H9 (cell line): Measurements from ENCODE around the gene KCNIP4. TPM values are rescaled to one million over a fixed set of nuclear protein-coding genes. Genes with fewer than 3 reads are reported as not detected.

Experiments used
- DNase-seq: peaks from one replicate; pipeline ENCODE4 v3.0.0-alpha.2; 2017
- H2AFZ ChIP-seq: one replicate; pipeline ENCODE4 v1.6.1; 2013; ENCODE audit warnings: mild to moderate bottlenecking, low read length, control low read depth, moderate library complexity
- H2AK5ac ChIP-seq: 2 replicates; pipeline ENCODE4 v1.6.1; 2013; ENCODE audit warnings: low read length, control low read depth, mixed read lengths; ENCODE audit not compliant: insufficient read length
- H2BK120ac ChIP-seq: one replicate; pipeline ENCODE4 v1.6.1; 2013; ENCODE audit warnings: low read depth, mild to moderate bottlenecking, low read length, control low read depth, inconsistent platforms; ENCODE audit not compliant: poor library complexity, severe bottlenecking
- H2BK12ac ChIP-seq: 2 replicates; pipeline ENCODE4 v1.6.1; 2013; ENCODE audit warnings: low read length, control low read depth, mixed read lengths, low read depth; ENCODE audit not compliant: insufficient read length
- H2BK15ac ChIP-seq: 2 replicates; pipeline ENCODE4 v1.6.1; 2013; ENCODE audit warnings: low read depth, low read length, control low read depth
- H2BK20ac ChIP-seq: one replicate; pipeline ENCODE4 v1.6.1; 2013; ENCODE audit warnings: low read depth, mild to moderate bottlenecking, low read length, control low read depth, inconsistent platforms; ENCODE audit not compliant: poor library complexity, severe bottlenecking
- H2BK5ac ChIP-seq: 2 replicates; pipeline ENCODE4 v1.6.1; 2013; ENCODE audit warnings: low read length, control low read depth, mixed read lengths; ENCODE audit not compliant: insufficient read length
- H3K14ac ChIP-seq: 2 replicates; pipeline ENCODE4 v1.6.1; 2013; ENCODE audit warnings: low read length, control low read depth; ENCODE audit not compliant: insufficient read depth
- H3K18ac ChIP-seq: 2 replicates; pipeline ENCODE4 v1.6.1; 2013; ENCODE audit warnings: low read depth, mild to moderate bottlenecking, mixed read lengths, low read length, control low read depth; ENCODE audit not compliant: insufficient read length
- H3K23ac ChIP-seq: 2 replicates; pipeline ENCODE4 v1.6.1; 2013; ENCODE audit warnings: low read length, control low read depth, mixed read lengths, low read depth; ENCODE audit not compliant: insufficient read length
- H3K23me2 ChIP-seq: 2 replicates; pipeline ENCODE4 v1.6.1; 2013; ENCODE audit warnings: low read depth, mild to moderate bottlenecking, mixed read lengths, low read length, control low read depth; ENCODE audit not compliant: insufficient read length, poor library complexity, severe bottlenecking
- H3K27ac ChIP-seq: 2 replicates; pipeline ENCODE4 v1.5.1; 2013; ENCODE audit warnings: low read length, control low read depth, mixed read lengths, low read depth; ENCODE audit not compliant: insufficient read length
- H3K27me3 ChIP-seq: 2 replicates; pipeline ENCODE4 v1.6.1; 2013; ENCODE audit warnings: low read length, control low read depth, inconsistent platforms; ENCODE audit not compliant: insufficient read depth
- H3K4ac ChIP-seq: 2 replicates; pipeline ENCODE4 v1.6.1; 2013; ENCODE audit warnings: low read depth, mild to moderate bottlenecking, control low read depth, inconsistent platforms, low read length, moderate library complexity
- H3K4me1 ChIP-seq: 2 replicates; pipeline ENCODE4 v1.6.1; 2013; ENCODE audit warnings: low read length, control low read depth, inconsistent platforms; ENCODE audit not compliant: insufficient read depth
- H3K4me2 ChIP-seq: 2 replicates; pipeline ENCODE4 v1.6.1; 2013; ENCODE audit warnings: low read length, control low read depth, mixed read lengths; ENCODE audit not compliant: insufficient read length, insufficient read depth
- H3K56ac ChIP-seq: 2 replicates; pipeline ENCODE4 v1.6.1; 2013; ENCODE audit warnings: low read depth, mild to moderate bottlenecking, mixed read lengths, low read length, control low read depth; ENCODE audit not compliant: insufficient read length
- H3K79me1 ChIP-seq: 2 replicates; pipeline ENCODE4 v1.6.1; 2013; ENCODE audit warnings: low read depth, mild to moderate bottlenecking, moderate library complexity, low read length, control low read depth, inconsistent platforms; ENCODE audit not compliant: insufficient read depth, poor library complexity, severe bottlenecking
- H3K79me2 ChIP-seq: 2 replicates; pipeline ENCODE4 v1.6.1; 2013; ENCODE audit warnings: low read length, control low read depth, inconsistent platforms; ENCODE audit not compliant: insufficient read depth
- H3K9ac ChIP-seq: 2 replicates; pipeline ENCODE4 v1.6.1; 2013; ENCODE audit warnings: low read length, control low read depth, mixed read lengths; ENCODE audit not compliant: insufficient read length; ENCODE audit errors: extremely low read depth
- H3K9me3 ChIP-seq: one replicate; pipeline ENCODE4 v1.6.1; 2013; ENCODE audit warnings: low read depth, low read length, inconsistent platforms; ENCODE audit not compliant: control insufficient read depth
- H3T11ph ChIP-seq: one replicate; pipeline ENCODE4 v1.6.1; 2013; ENCODE audit warnings: mild to moderate bottlenecking, low read length, control low read depth, inconsistent platforms
- H4K20me1 ChIP-seq: one replicate; pipeline ENCODE4 v1.6.1; 2013; ENCODE audit not compliant: control insufficient read depth, insufficient read length, insufficient read depth
- H4K5ac ChIP-seq: 2 replicates; pipeline ENCODE4 v1.6.1; 2013; ENCODE audit warnings: low read depth, mild to moderate bottlenecking, mixed read lengths, low read length, control low read depth; ENCODE audit not compliant: insufficient read length
- H4K8ac ChIP-seq: replicated peaks from 2 replicates; pipeline ENCODE4 v1.6.1; 2013; ENCODE audit warnings: low read length, control low read depth, mixed read lengths, low read depth; ENCODE audit not compliant: insufficient read length
- H4K91ac ChIP-seq: 2 replicates; pipeline ENCODE4 v1.6.1; 2013; ENCODE audit warnings: low read depth, mild to moderate bottlenecking, moderate library complexity, mixed read lengths, low read length, control low read depth; ENCODE audit not compliant: insufficient read length
- H3K27ac Mint-ChIP-seq, 3 experiments: 2 replicates in 2 of 3; 3 replicates in 1 of 3; pipeline ENCODE4 v1.8.0; 2020 to 2021; ENCODE audit warnings: mixed read lengths in 3 of 3, mild to moderate bottlenecking in 1 of 3, moderate library complexity in 1 of 3
- H3K27me3 Mint-ChIP-seq: 2 replicates; pipeline ENCODE4 v1.8.0; 2021; ENCODE audit warnings: low read depth, mild to moderate bottlenecking, moderate library complexity, mixed read lengths
- H3K36me3 Mint-ChIP-seq, 3 experiments: 2 replicates in 2 of 3; 3 replicates in 1 of 3; pipeline ENCODE4 v1.8.0; 2020 to 2021; ENCODE audit warnings: low read depth in 3 of 3, mixed read lengths in 3 of 3; ENCODE audit not compliant: insufficient read depth in 1 of 3
- H3K4me1 Mint-ChIP-seq, 2 experiments: 2 replicates each; pipeline ENCODE4 v1.8.0; 2020; ENCODE audit warnings: mixed read lengths in 2 of 2
- H3K4me3 Mint-ChIP-seq, 2 experiments: 2 replicates in 1 of 2; 3 replicates in 1 of 2; pipeline ENCODE4 v1.8.0; 2020 to 2021; ENCODE audit warnings: mild to moderate bottlenecking in 2 of 2, mixed read lengths in 2 of 2, moderate library complexity in 1 of 2
- H3K9me3 Mint-ChIP-seq, 2 experiments: 2 replicates in 1 of 2; 3 replicates in 1 of 2; pipeline ENCODE4 v1.8.0; 2020; ENCODE audit warnings: mild to moderate bottlenecking in 2 of 2, mixed read lengths in 2 of 2, moderate library complexity in 1 of 2
- CTCF ChIP-seq: fragments of 200-600 bp; sonication (generic); conservative IDR thresholded peaks from 3 replicates; pipeline ENCODE4 v1.8.0; 2021; ENCODE audit warnings: antibody characterized with exemption, mild to moderate bottlenecking
- WGBS: extraction: QIAGEN DNeasy Blood & Tissue Kit; methylation state at CpG from one replicate; pipeline ENCODE4 v1.1.7; 2013; ENCODE audit warnings: missing lambda C conversion rate, low lambda C conversion rate, mixed read lengths; ENCODE audit not compliant: insufficient read length; ENCODE audit errors: extremely low coverage; 5-methylcytosine and 5-hydroxymethylcytosine counted together
- total RNA-seq: library from RNA; stranded (reverse); gene quantifications from 2 replicates; pipeline ENCODE4 v1.2.1, GENCODE V29; 2021

Gene KCNIP4
- total RNA-seq, 1 experiment from 2014 or later, result not detected

- Histone ChIP-seq H3K9me3 (no peaks in the 10 kb centered on the region), H3K14ac (no peak overlapping the region), H4K8ac (no peak overlapping the region), H4K20me1 (no peaks in the 10 kb centered on the region), H2BK120ac (no peak overlapping the region), H3K27ac (no peak overlapping the region), H3K9ac (no peak overlapping the region), H3T11ph (no peak overlapping the region), H4K5ac (no peak overlapping the region), H2BK20ac (no peak overlapping the region), H2AK5ac (no peak overlapping the region), H4K91ac (no peak overlapping the region), H3K4me2 (no peak overlapping the region), H3K56ac (no peak overlapping the region), H3K23ac (no peak overlapping the region), H3K27me3 (no peaks in the 10 kb centered on the region), H3K79me1 (no peaks in the 10 kb centered on the region), H3K23me2 (no peaks in the 10 kb centered on the region), H3K79me2 (no peaks in the 10 kb centered on the region; the same call in 1 of the 2 replicates), H3K4ac (no peak overlapping the region), H3K18ac (no peak overlapping the region), H3K4me1 (peaks cover 4% of the 10 kb centered on the region; the same call in 1 of the 2 replicates), H2BK5ac (no peak overlapping the region), H2BK15ac (no peak overlapping the region), H2BK12ac (no peak overlapping the region), H2AFZ (no peak overlapping the region)
- no peak overlapping the region for H3K4me3 Mint-ChIP-seq
- H3K36me3 Mint-ChIP-seq, result peaks cover 50 to 59% (median 59%) of the 10 kb centered on the region in 3 experiments
- peak overlapping the region in 1 of 3 experiments; percentile 57; a peak in 1 of 7 replicates for H3K27ac Mint-ChIP-seq
- no peaks in the 10 kb centered on the region; the same call in 1 of the 2 replicates for H3K27me3 Mint-ChIP-seq
- H3K4me1 Mint-ChIP-seq, result peaks cover 28 to 29% of the 10 kb centered on the region in 2 experiments
- H3K9me3 Mint-ChIP-seq, result peaks cover 37 to 42% of the 10 kb centered on the region in 2 experiments
- TF ChIP-seq CTCF, result no peak
- WGBS, result no CpG with 5 or more reads among the region's 3 CpGs
- DNase-seq, result no peak
Measured at GRCh38 chr4:20723463-20723862, 1225.1 kb downstream of the KCNIP4 start.
